ENCODE results near the gene SPACA6. TPM values are rescaled to one million over a fixed set of nuclear protein-coding genes. Genes with fewer than 3 reads are reported as not detected.

The SPACA6 gene
- total RNA-seq, 2 experiments from 2014 or later: 3.1 to 3.9 TPM

- POLR2A ChIA-PET: no interaction called here
- H3K9me3 Mint-ChIP-seq: peaks cover 4% of the 10 kb centered on the region
- CTCF ChIA-PET: no interaction called here
- no peaks in the 10 kb centered on the region for H3K36me3 Mint-ChIP-seq (ENCODE audit: low read depth)
- DNase-seq: no peak
- H3K27ac Mint-ChIP-seq: no peak overlapping the region
- H3K4me3 Mint-ChIP-seq: no peak overlapping the region
- peaks cover 3% of the 10 kb centered on the region for H3K4me1 Mint-ChIP-seq
- peaks cover 24% of the 10 kb centered on the region for H3K27me3 Mint-ChIP-seq
Observed at GRCh38 chr19:51715850-51716249, 22.7 kb downstream of the SPACA6 start.

GRCh38 chr19:51716925-51717324 lies 23.8 kb downstream of the SPACA6 start:
- H3K27ac Mint-ChIP-seq: no peak overlapping the region
- peaks cover 24% of the 10 kb centered on the region for H3K27me3 Mint-ChIP-seq
- H3K4me3 Mint-ChIP-seq: no peak overlapping the region
- H3K36me3 Mint-ChIP-seq (ENCODE audit: low read depth): no peaks in the 10 kb centered on the region
- DNase-seq: no peak
- peaks cover 4% of the 10 kb centered on the region for H3K9me3 Mint-ChIP-seq
- POLR2A ChIA-PET: interaction anchor here (0.7 kb wide), 1 partner anchor 20 kb away, joined by 5 read pairs; no protein-coding TSS in a partner anchor
- CTCF ChIA-PET: no interaction called here
- H3K4me1 Mint-ChIP-seq: peaks cover 3% of the 10 kb centered on the region

GRCh38 chr19:51719251-51719988 lies 26.3 kb downstream of the SPACA6 start:
- CTCF ChIA-PET: no interaction called here
- H3K9me3 Mint-ChIP-seq: peaks cover 4% of the 10 kb centered on the region
- no peaks in the 10 kb centered on the region for H3K36me3 Mint-ChIP-seq (ENCODE audit: low read depth)
- DNase-seq: no peak
- peaks cover 32% of the 10 kb centered on the region for H3K27me3 Mint-ChIP-seq
- peaks cover 3% of the 10 kb centered on the region for H3K4me1 Mint-ChIP-seq
- POLR2A ChIA-PET: no interaction called here
- H3K4me3 Mint-ChIP-seq: no peak overlapping the region
- no peak overlapping the region for H3K27ac Mint-ChIP-seq

GRCh38 chr19:51721905-51722304 lies 28.8 kb downstream of the SPACA6 start:
- H3K27ac Mint-ChIP-seq: no peak overlapping the region
- no peaks in the 10 kb centered on the region for H3K36me3 Mint-ChIP-seq (ENCODE audit: low read depth)
- H3K27me3 Mint-ChIP-seq: peaks cover 42% of the 10 kb centered on the region
- ChIA-PET POLR2A (no interaction called here), CTCF (no interaction called here)
- H3K4me3 Mint-ChIP-seq: no peak overlapping the region
- H3K9me3 Mint-ChIP-seq: peaks cover 4% of the 10 kb centered on the region
- H3K4me1 Mint-ChIP-seq: peaks cover 3% of the 10 kb centered on the region
- no peak for DNase-seq

GRCh38 chr19:51722492-51722891 lies 29.4 kb downstream of the SPACA6 start:
- peaks cover 42% of the 10 kb centered on the region for H3K27me3 Mint-ChIP-seq
- no peak overlapping the region for H3K27ac Mint-ChIP-seq
- peaks cover 3% of the 10 kb centered on the region for H3K4me1 Mint-ChIP-seq
- no peak for DNase-seq
- ChIA-PET CTCF (no interaction called here), POLR2A (no interaction called here)
- no peaks in the 10 kb centered on the region for H3K36me3 Mint-ChIP-seq (ENCODE audit: low read depth)
- no peak overlapping the region for H3K4me3 Mint-ChIP-seq
- H3K9me3 Mint-ChIP-seq: peaks cover 4% of the 10 kb centered on the region

GRCh38 chr19:51724543-51724942 lies 31.4 kb downstream of the SPACA6 start:
- Mint-ChIP-seq H3K27ac (no peak overlapping the region), H3K4me3 (no peak overlapping the region), H3K27me3 (peaks cover 28% of the 10 kb centered on the region), H3K4me1 (no peaks in the 10 kb centered on the region), H3K36me3 (ENCODE audit: low read depth) (no peaks in the 10 kb centered on the region), H3K9me3 (peaks cover 2% of the 10 kb centered on the region)
- ChIA-PET CTCF (no interaction called here), POLR2A (no interaction called here)
- DNase-seq: no peak

- no peak overlapping the region for H3K4me3 Mint-ChIP-seq
- POLR2A ChIA-PET: no interaction called here
Observed at GRCh38 chr19:51726049-51726448, 32.9 kb downstream of the SPACA6 start.

GRCh38 chr19:51727349-51727880 lies 34.3 kb downstream of the SPACA6 start:
- H3K4me1 Mint-ChIP-seq: no peaks in the 10 kb centered on the region
- no peak overlapping the region for H3K4me3 Mint-ChIP-seq
- ChIA-PET CTCF (no interaction called here), POLR2A (no interaction called here)
- DNase-seq: no peak
- H3K9me3 Mint-ChIP-seq: peaks cover 9% of the 10 kb centered on the region
- H3K36me3 Mint-ChIP-seq (ENCODE audit: low read depth): no peaks in the 10 kb centered on the region
- H3K27ac Mint-ChIP-seq: no peak overlapping the region
- H3K27me3 Mint-ChIP-seq: peaks cover 18% of the 10 kb centered on the region

More at GRCh38 chr19:51726049-51726448, 32.9 kb downstream of the SPACA6 start:
- CTCF ChIA-PET: interaction anchor here (0.6 kb wide), 1 partner anchor 102 kb away, joined by 3 read pairs; no protein-coding TSS in a partner anchor
- Mint-ChIP-seq H3K27ac (no peak overlapping the region), H3K4me1 (no peaks in the 10 kb centered on the region), H3K36me3 (ENCODE audit: low read depth) (no peaks in the 10 kb centered on the region), H3K27me3 (peaks cover 20% of the 10 kb centered on the region), H3K9me3 (peaks cover 6% of the 10 kb centered on the region)
- no peak for DNase-seq

- no peaks in the 10 kb centered on the region for H3K36me3 Mint-ChIP-seq (ENCODE audit: low read depth)
- peaks cover 6% of the 10 kb centered on the region for H3K27me3 Mint-ChIP-seq
- H3K4me3 Mint-ChIP-seq: no peak overlapping the region
- H3K27ac Mint-ChIP-seq: no peak overlapping the region
- CTCF ChIA-PET: no interaction called here
- no peaks in the 10 kb centered on the region for H3K4me1 Mint-ChIP-seq
- peaks cover 9% of the 10 kb centered on the region for H3K9me3 Mint-ChIP-seq
- no peak for DNase-seq
- POLR2A ChIA-PET: no interaction called here
Observed at GRCh38 chr19:51729781-51730180, 36.7 kb downstream of the SPACA6 start.

- Mint-ChIP-seq H3K36me3 (ENCODE audit: low read depth) (no peaks in the 10 kb centered on the region), H3K9me3 (peaks cover 7% of the 10 kb centered on the region), H3K4me1 (no peaks in the 10 kb centered on the region), H3K27me3 (peaks cover 2% of the 10 kb centered on the region), H3K4me3 (no peak overlapping the region), H3K27ac (no peak overlapping the region)
- ChIA-PET POLR2A (no interaction called here), CTCF (no interaction called here)
- no peak for DNase-seq
Observed at GRCh38 chr19:51733742-51734522, 40.8 kb downstream of the SPACA6 start.

- POLR2A ChIA-PET: no interaction called here
- no peak overlapping the region for H3K27ac Mint-ChIP-seq
- H3K4me1 Mint-ChIP-seq: no peaks in the 10 kb centered on the region
- peaks cover 3% of the 10 kb centered on the region for H3K9me3 Mint-ChIP-seq
- no peaks in the 10 kb centered on the region for H3K36me3 Mint-ChIP-seq (ENCODE audit: low read depth)
- CTCF ChIA-PET: no interaction called here
- H3K27me3 Mint-ChIP-seq: peaks cover 2% of the 10 kb centered on the region
- DNase-seq: no peak
- H3K4me3 Mint-ChIP-seq: no peak overlapping the region
Observed at GRCh38 chr19:51735759-51736449, 42.8 kb downstream of the SPACA6 start.

- POLR2A ChIA-PET: no interaction called here
- CTCF ChIA-PET: interaction anchor here (0.6 to 1.0 kb wide), 2 partner anchors 40 to 1501 kb away, joined by 3 to 4 read pairs; no protein-coding TSS in a partner anchor
- no peak overlapping the region for H3K27ac Mint-ChIP-seq
- H3K4me3 Mint-ChIP-seq: no peak overlapping the region
- no peaks in the 10 kb centered on the region for H3K36me3 Mint-ChIP-seq (ENCODE audit: low read depth)
- no peaks in the 10 kb centered on the region for H3K4me1 Mint-ChIP-seq
- no peak for DNase-seq
- H3K9me3 Mint-ChIP-seq: no peaks in the 10 kb centered on the region
- H3K27me3 Mint-ChIP-seq: peaks cover 2% of the 10 kb centered on the region
Observed at GRCh38 chr19:51737389-51737788, 44.3 kb downstream of the SPACA6 start.

- no peak overlapping the region for H3K27ac Mint-ChIP-seq
- no peaks in the 10 kb centered on the region for H3K9me3 Mint-ChIP-seq
- POLR2A ChIA-PET: no interaction called here
- H3K36me3 Mint-ChIP-seq (ENCODE audit: low read depth): no peaks in the 10 kb centered on the region
- CTCF ChIA-PET: interaction anchor here (0.6 to 1.0 kb wide), 2 partner anchors 40 to 1501 kb away, joined by 3 to 4 read pairs; no protein-coding TSS in a partner anchor
- H3K4me3 Mint-ChIP-seq: no peak overlapping the region
- no peak for DNase-seq
- peaks cover 2% of the 10 kb centered on the region for H3K27me3 Mint-ChIP-seq
- H3K4me1 Mint-ChIP-seq: no peaks in the 10 kb centered on the region
Observed at GRCh38 chr19:51737924-51738323, 44.8 kb downstream of the SPACA6 start.
